PFSK-1 (cell line): ENCODE results near the gene AP2A2.

ENCODE experiments used
- FOXP2 ChIP-seq: optimal IDR thresholded peaks from 2 replicates; pipeline ENCODE3; 2011; ENCODE audit warnings: borderline replicate concordance, control low read depth, inconsistent platforms; ENCODE audit not compliant: insufficient read depth; ENCODE audit errors: extremely low read length, extremely low read depth
- POLR2AphosphoS5 ChIP-seq: IDR thresholded peaks from 2 replicates; pipeline ENCODE4 v1.6.1; 2012; ENCODE audit warnings: low read depth, mild to moderate bottlenecking, control low read depth, low read length, moderate library complexity
- SIN3A ChIP-seq: IDR thresholded peaks from 2 replicates; pipeline ENCODE4 v1.6.1; 2012; ENCODE audit warnings: mild to moderate bottlenecking, low read length, moderate library complexity, borderline replicate concordance; ENCODE audit not compliant: insufficient read depth
- TAF1 ChIP-seq: IDR thresholded peaks from 2 replicates; pipeline ENCODE4 v1.6.1; 2012; ENCODE audit warnings: low read length, control low read depth, borderline replicate concordance; ENCODE audit not compliant: insufficient read depth
- TF ChIP-seq, protein P1 (sequence below), 2 experiments: IDR thresholded peaks; 2 replicates each; pipeline versions ENCODE4 v1.6.1 to v1.8.0; 2011 to 2012; ENCODE audit warnings: low read depth in 2 of 2, low read length in 2 of 2, control low read depth in 1 of 2, inconsistent platforms in 1 of 2, mild to moderate bottlenecking in 1 of 2, moderate library complexity in 1 of 2; ENCODE audit not compliant: insufficient read depth in 1 of 2

The AP2A2 gene

GRCh38 chr11:1044160-1044559 is 118.5 kb downstream of the AP2A2 start:
- TF ChIP-seq, protein P1, sequence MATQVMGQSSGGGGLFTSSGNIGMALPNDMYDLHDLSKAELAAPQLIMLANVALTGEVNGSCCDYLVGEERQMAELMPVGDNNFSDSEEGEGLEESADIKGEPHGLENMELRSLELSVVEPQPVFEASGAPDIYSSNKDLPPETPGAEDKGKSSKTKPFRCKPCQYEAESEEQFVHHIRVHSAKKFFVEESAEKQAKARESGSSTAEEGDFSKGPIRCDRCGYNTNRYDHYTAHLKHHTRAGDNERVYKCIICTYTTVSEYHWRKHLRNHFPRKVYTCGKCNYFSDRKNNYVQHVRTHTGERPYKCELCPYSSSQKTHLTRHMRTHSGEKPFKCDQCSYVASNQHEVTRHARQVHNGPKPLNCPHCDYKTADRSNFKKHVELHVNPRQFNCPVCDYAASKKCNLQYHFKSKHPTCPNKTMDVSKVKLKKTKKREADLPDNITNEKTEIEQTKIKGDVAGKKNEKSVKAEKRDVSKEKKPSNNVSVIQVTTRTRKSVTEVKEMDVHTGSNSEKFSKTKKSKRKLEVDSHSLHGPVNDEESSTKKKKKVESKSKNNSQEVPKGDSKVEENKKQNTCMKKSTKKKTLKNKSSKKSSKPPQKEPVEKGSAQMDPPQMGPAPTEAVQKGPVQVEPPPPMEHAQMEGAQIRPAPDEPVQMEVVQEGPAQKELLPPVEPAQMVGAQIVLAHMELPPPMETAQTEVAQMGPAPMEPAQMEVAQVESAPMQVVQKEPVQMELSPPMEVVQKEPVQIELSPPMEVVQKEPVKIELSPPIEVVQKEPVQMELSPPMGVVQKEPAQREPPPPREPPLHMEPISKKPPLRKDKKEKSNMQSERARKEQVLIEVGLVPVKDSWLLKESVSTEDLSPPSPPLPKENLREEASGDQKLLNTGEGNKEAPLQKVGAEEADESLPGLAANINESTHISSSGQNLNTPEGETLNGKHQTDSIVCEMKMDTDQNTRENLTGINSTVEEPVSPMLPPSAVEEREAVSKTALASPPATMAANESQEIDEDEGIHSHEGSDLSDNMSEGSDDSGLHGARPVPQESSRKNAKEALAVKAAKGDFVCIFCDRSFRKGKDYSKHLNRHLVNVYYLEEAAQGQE (IDR thresholded peaks at IDR 0.05; ENCODE audit: insufficient read depth in 1 of 2, low read depth in 2 of 2, low read length in 2 of 2): no peak
- TF ChIP-seq POLR2AphosphoS5 (no peak), TAF1 (no peak), FOXP2 (no peak)

DNA sequence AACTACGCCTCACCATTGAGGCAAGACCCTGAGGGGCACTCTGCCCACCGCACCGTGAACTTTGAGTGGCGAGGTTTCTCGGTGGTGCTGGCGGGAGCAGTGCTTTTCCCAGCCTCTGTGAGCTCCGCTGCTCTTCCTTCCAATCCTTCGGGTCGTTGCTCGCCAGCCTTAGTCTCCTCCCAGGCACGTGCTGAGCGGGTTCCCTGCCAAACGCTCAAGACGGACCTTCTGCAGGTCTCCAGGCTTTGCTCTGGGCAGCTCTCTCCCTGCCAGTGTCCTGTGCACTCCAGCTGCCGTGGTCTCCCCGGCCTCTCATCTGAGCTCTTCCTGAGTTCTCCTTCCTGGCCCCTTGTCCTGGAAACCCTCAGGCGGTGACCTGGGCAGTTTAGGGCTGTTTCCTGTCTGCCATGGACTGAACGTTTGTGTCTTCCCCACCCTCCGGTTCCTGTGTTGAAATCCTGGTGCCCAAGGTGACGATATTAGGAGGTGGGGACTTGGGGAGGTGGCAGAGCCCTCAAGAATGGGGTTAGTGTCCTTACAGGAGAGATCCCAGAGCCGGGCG is 122.0 kb downstream of the AP2A2 start:
- TF ChIP-seq POLR2AphosphoS5: no peak
- TF ChIP-seq TAF1: no peak
- TF ChIP-seq, protein P1 (IDR thresholded peaks at IDR 0.05; ENCODE audit: insufficient read depth in 1 of 2, low read depth in 2 of 2, low read length in 2 of 2): no peak
- no peak for TF ChIP-seq SIN3A
- TF ChIP-seq FOXP2: no peak

GRCh38 chr11:1048375-1049070 is 122.9 kb downstream of the AP2A2 start:
- TF ChIP-seq TAF1: no peak
- TF ChIP-seq SIN3A: no peak
- TF ChIP-seq POLR2AphosphoS5: no peak
- no peak for TF ChIP-seq FOXP2
- TF ChIP-seq, protein P1 (IDR thresholded peaks at IDR 0.05; ENCODE audit: insufficient read depth in 1 of 2, low read depth in 2 of 2, low read length in 2 of 2): no peak

DNA sequence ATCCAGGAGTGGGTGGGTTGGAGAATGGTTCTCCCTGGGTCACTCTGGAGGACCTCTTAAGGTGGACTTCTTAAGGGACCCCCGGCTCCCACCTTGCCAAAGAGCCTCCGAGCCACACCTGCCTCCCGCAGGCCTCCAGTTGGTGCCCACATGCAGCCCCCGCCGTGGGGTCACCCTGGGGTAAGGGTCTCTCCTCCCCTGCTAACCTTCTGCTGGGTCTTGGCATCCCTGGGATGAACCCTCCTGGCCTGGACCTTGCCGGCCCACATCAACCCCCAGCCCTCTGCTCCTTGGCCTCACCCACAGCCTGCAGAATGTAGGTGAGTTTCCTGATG is 123.4 kb downstream of the AP2A2 start:
- no peak for TF ChIP-seq SIN3A
- TF ChIP-seq TAF1: no peak
- TF ChIP-seq POLR2AphosphoS5: no peak

DNA sequence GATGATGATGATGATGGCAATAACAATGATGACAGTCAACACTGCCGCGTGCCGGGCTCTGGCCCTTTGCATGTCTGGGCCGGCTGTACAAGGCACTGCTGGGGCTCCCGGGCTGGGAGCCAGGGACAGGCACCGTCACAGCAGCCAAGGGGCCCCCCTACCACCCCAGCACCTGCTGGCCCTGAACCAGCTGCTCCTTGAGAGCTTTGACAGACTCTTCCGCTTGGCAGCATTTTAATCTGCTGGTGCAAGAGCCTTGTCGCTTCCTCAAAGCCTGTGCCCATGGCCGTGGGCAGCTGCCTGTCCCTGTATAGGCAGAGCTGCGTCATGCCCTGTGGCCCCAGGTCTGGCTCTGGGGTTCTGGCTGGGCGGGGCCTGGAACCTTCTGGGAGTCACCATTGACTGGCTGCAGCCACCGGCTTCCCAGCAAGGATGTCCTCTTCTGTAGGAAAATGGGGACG is 123.8 kb downstream of the AP2A2 start:
- TF ChIP-seq SIN3A (no peak), FOXP2 (no peak), POLR2AphosphoS5 (no peak), TAF1 (no peak)
- TF ChIP-seq, protein P1 (IDR thresholded peaks at IDR 0.05; ENCODE audit: insufficient read depth in 1 of 2, low read depth in 2 of 2, low read length in 2 of 2): no peak
